ENCODE measurements around the gene EPB41L1.

- TF ChIP-seq, protein P1, sequence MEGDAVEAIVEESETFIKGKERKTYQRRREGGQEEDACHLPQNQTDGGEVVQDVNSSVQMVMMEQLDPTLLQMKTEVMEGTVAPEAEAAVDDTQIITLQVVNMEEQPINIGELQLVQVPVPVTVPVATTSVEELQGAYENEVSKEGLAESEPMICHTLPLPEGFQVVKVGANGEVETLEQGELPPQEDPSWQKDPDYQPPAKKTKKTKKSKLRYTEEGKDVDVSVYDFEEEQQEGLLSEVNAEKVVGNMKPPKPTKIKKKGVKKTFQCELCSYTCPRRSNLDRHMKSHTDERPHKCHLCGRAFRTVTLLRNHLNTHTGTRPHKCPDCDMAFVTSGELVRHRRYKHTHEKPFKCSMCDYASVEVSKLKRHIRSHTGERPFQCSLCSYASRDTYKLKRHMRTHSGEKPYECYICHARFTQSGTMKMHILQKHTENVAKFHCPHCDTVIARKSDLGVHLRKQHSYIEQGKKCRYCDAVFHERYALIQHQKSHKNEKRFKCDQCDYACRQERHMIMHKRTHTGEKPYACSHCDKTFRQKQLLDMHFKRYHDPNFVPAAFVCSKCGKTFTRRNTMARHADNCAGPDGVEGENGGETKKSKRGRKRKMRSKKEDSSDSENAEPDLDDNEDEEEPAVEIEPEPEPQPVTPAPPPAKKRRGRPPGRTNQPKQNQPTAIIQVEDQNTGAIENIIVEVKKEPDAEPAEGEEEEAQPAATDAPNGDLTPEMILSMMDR (IDR thresholded peaks at IDR 0.05) = no peak
- no peak for TF ChIP-seq POLR2A (IDR thresholded peaks at IDR 0.05)
Measured at GRCh38 chr20:36241678-36242077, 87.1 kb downstream of the EPB41L1 start.

All from heart left ventricle (tissue), 13 donors.